Retinal pigment epithelial cell (primary cell): ENCODE data around the gene NOX5.

Source experiments
- DNase-seq: peaks from one replicate; pipeline ENCODE4 v3.0.0-alpha.2; 2010; ENCODE audit warnings: low read depth
- H3K4me3 ChIP-seq: 2 replicates; pipeline ENCODE4 v1.5.1; 2011; ENCODE audit warnings: mild to moderate bottlenecking, low read length, control low read depth, moderate library complexity
- CTCF ChIP-seq: conservative IDR thresholded peaks from 2 replicates; pipeline ENCODE4 v1.5.1; 2011; ENCODE audit warnings: low read depth, low read length, control low read depth, inconsistent platforms

NOX5 gene

DNA sequence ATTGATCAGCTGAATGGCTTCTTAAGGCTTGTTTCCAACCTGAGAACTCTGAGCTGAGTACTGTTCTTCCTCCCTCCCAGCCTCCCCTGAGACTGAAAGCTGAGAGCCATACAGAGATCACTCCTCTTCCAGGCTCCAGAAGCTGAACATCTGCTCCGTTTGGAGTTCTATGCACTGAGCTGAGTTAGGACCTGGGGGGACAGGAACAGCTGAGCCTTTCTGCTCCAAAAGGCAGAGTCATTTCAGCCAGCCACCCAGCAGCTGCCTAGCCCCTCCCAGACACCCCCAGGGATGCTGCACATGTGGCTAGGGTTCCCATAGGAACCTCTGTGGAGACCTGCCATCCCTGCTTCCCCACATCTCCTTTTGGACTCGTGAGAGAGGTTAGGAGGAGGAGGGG is 81.7 kb downstream of the NOX5 start:
- no peak for DNase-seq
- TF ChIP-seq CTCF, result no peak
- no peak overlapping the region for H3K4me3 ChIP-seq

DNA sequence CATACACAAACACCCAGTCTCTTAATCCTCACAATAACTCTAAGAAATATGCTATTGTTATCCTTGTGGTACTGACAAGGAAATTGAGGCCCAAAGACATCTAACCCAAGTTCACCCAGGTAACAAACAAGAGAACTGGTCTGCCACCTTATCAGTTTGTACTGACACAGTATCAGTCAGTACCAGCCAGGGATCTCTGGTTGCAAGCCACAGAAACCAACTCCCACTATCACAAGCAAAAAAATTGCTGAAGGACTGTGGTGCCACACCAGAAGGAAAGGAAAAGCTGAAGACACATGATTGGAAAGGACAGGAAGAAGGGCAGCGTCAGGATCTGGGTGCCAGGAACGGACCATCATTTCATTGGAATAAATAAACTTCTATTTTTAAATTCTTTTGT is 82.1 kb downstream of the NOX5 start:
- no peak for TF ChIP-seq CTCF
- H3K4me3 ChIP-seq, result no peak overlapping the region
- no peak for DNase-seq

- H3K4me3 ChIP-seq, result no peak overlapping the region
- no peak for TF ChIP-seq CTCF
- no peak for DNase-seq
Observed at GRCh38 chr15:69098771-69099170, 84.3 kb downstream of the NOX5 start.

GRCh38 chr15:69099941-69100340 is 85.4 kb downstream of the NOX5 start:
- no peak overlapping the region for H3K4me3 ChIP-seq
- DNase-seq, result no peak

GRCh38 chr15:69100821-69101220 is 86.3 kb downstream of the NOX5 start:
- no peak for DNase-seq
- no peak overlapping the region for H3K4me3 ChIP-seq
- no peak for TF ChIP-seq CTCF

More at GRCh38 chr15:69099941-69100340, 85.4 kb downstream of the NOX5 start:
- TF ChIP-seq CTCF, result no peak

DNA sequence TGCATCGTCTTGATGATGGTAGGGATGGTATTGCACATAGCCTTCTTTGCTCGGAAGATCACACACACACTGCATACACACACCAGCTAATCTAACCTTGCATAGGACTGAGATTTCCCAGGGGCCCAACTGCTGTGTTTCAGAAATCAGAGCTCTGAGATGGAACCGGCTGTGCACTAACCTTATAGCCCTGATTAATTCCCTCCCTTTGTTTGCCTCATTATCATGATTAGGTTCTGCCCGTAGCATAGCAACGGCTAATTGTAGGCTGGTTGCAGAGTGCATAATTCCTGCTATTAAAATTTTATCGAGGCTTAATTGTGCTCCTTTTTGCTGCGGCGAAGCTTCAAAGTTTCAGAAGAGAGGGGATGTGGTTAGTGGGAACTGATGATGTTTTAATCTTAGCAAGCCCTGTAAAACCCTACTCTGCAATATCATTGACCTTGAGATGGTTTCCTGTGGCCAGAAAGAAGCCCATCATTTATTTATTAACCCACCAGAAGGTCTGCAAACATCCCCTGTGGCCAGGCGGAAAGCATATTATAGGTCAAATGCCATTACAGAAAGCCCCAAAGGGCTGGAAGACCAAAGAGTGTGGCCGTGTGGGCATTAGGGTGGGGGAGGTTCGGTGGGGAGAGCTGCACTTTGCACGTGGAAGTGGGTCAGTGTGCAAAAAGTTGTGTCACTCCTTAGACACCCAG is 89.7 kb downstream of the NOX5 start:
- no peak for TF ChIP-seq CTCF
- no peak for DNase-seq
- H3K4me3 ChIP-seq, result no peak overlapping the region

DNA sequence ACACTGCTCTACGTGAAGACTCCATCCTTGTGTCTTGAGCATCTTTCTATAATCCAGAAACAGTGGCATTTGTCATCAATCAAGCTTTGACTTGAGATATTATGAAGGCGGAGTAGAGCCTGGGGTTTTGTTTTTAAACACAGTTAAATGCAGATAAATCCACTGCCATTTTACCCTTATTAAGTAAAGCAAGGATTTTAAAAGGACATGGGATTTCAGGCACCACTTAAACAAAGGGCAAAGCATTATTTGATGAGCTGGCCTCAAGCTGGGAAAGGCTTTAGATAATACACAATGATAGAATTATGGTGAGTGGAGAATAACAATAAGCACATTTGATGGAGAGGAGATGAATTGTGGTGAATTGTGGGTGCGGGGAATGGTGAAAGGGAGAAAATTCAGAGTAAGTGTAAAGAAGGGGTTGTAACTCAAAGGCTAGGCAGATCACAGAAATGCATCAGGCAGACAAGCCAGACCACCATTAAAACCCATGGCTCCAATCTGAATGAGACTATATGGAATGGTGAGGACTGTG is 91.0 kb downstream of the NOX5 start:
- TF ChIP-seq CTCF, result no peak
- H3K4me3 ChIP-seq, result no peak overlapping the region
- DNase-seq, result no peak
